IMR-90 (cell line): Measurements from ENCODE around the gene PSMA2. TPM values are rescaled to one million over a fixed set of nuclear protein-coding genes. Genes with fewer than 3 reads are reported as not detected.

Experiments
- ATAC-seq: fragments of 200-7000 bp; cut with Tn5 transposase; 2 replicates; pipeline ENCODE4 v1.9.1; 2020; ENCODE audit warnings: low read depth, mild to moderate bottlenecking, moderate library complexity
- BruUV-seq: library from RNA; stranded (reverse); fragments of 400-500 nt; replicated peaks from 2 replicates; lab custom pipeline; 2021; lab: Mats Ljungman, UMichigan
- CTCF ChIA-PET: fragments of 300-600 bp; formaldehyde crosslinking; extraction: SDS; loops from one replicate; lab custom pipeline; 2021; ENCODE audit warnings: antibody characterized with exemption; lab: Yijun Ruan, JAX
- POLR2A ChIA-PET: fragments of 300-600 bp; sonication (Branson Sonifier 250); formaldehyde crosslinking; loops from one replicate; lab custom pipeline; 2022; ENCODE audit warnings: antibody characterized with exemption; ENCODE audit not compliant: unreplicated experiment; lab: Charles Lee
- DNase-seq: peaks from one replicate; pipeline ENCODE4 v3.0.0; 2013
- H2AFZ ChIP-seq: replicated peaks from 2 replicates; pipeline ENCODE3; 2013; ENCODE audit warnings: low read length, mild to moderate bottlenecking; ENCODE audit not compliant: poor library complexity
- H2AK5ac ChIP-seq: 2 replicates; pipeline ENCODE4 v1.6.1; 2013; ENCODE audit warnings: low read depth, low read length, inconsistent platforms
- H2AK9ac ChIP-seq: replicated peaks from 2 replicates; pipeline ENCODE3; 2013; ENCODE audit warnings: mild to moderate bottlenecking, low read depth, low read length, moderate library complexity; ENCODE audit not compliant: poor library complexity
- H2BK120ac ChIP-seq: 2 replicates; pipeline ENCODE4 v1.6.1; 2013; ENCODE audit warnings: low read depth, low read length, inconsistent platforms
- H2BK15ac ChIP-seq: 3 replicates; pipeline ENCODE4 v1.6.1; 2013; ENCODE audit warnings: low read depth, low read length, inconsistent platforms
- H2BK20ac ChIP-seq: 2 replicates; pipeline ENCODE4 v1.6.1; 2013; ENCODE audit warnings: low read depth, mild to moderate bottlenecking, inconsistent platforms, low read length, moderate library complexity
- H2BK5ac ChIP-seq: 2 replicates; pipeline ENCODE4 v1.6.1; 2013; ENCODE audit warnings: mild to moderate bottlenecking, low read depth, low read length, inconsistent platforms; ENCODE audit not compliant: poor library complexity, severe bottlenecking
- H3K14ac ChIP-seq: replicated peaks from 2 replicates; pipeline ENCODE4 v1.6.1; 2013; ENCODE audit warnings: low read depth, low read length, inconsistent platforms
- H3K18ac ChIP-seq: 2 replicates; pipeline ENCODE4 v1.6.1; 2013; ENCODE audit warnings: low read depth, low read length, control low read depth
- H3K23ac ChIP-seq: 2 replicates; pipeline ENCODE4 v1.6.1; 2013; ENCODE audit warnings: low read depth, low read length, inconsistent platforms
- H3K27ac ChIP-seq: 2 replicates; pipeline ENCODE4 v1.5.1; 2013; ENCODE audit warnings: mild to moderate bottlenecking, control low read depth, low read length; ENCODE audit not compliant: insufficient read depth
- H3K27me3 ChIP-seq: 2 replicates; pipeline ENCODE4 v1.6.1; 2013; ENCODE audit warnings: low read length; ENCODE audit not compliant: control insufficient read depth, insufficient read depth
- H3K36me3 ChIP-seq: 2 replicates; pipeline ENCODE4 v1.6.1; 2013; ENCODE audit warnings: low read length, mixed read lengths; ENCODE audit not compliant: control insufficient read depth, insufficient read depth
- H3K4ac ChIP-seq: 2 replicates; pipeline ENCODE4 v1.6.1; 2013; ENCODE audit warnings: low read depth, low read length, inconsistent platforms
- H3K4me1 ChIP-seq: 2 replicates; pipeline ENCODE4 v1.6.1; 2013; ENCODE audit warnings: low read length, mixed read lengths; ENCODE audit not compliant: control insufficient read depth, insufficient read depth
- H3K4me2 ChIP-seq: 2 replicates; pipeline ENCODE4 v1.6.1; 2013; ENCODE audit warnings: low read depth, mild to moderate bottlenecking, control low read depth, low read length, moderate library complexity
- H3K4me3 ChIP-seq: 2 replicates; pipeline ENCODE4 v1.5.1; 2013; ENCODE audit warnings: low read depth, mild to moderate bottlenecking, control low read depth, low read length, moderate library complexity; ENCODE audit not compliant: insufficient read depth
- H3K56ac ChIP-seq: 2 replicates; pipeline ENCODE4 v1.6.1; 2013; ENCODE audit warnings: low read length, inconsistent platforms; ENCODE audit not compliant: insufficient read depth; ENCODE audit errors: extremely low read depth
- H3K79me1 ChIP-seq, 2 experiments: 2 replicates each; pipeline ENCODE4 v1.6.1; 2013; ENCODE audit warnings: low read length in 2 of 2, inconsistent platforms in 1 of 2, low read depth in 1 of 2
- H3K9ac ChIP-seq: 2 replicates; pipeline ENCODE4 v1.6.1; 2013; ENCODE audit warnings: low read depth, low read length, control low read depth
- H3K9me1 ChIP-seq: 2 replicates; pipeline ENCODE4 v1.6.1; 2013; ENCODE audit warnings: low read length, inconsistent platforms; ENCODE audit not compliant: insufficient read depth
- H3K9me3 ChIP-seq: 2 replicates; pipeline ENCODE4 v1.6.1; 2013; ENCODE audit warnings: low read length; ENCODE audit not compliant: control insufficient read depth, insufficient read depth
- H4K20me1 ChIP-seq: 2 replicates; pipeline ENCODE4 v1.6.1; 2013; ENCODE audit warnings: low read length, inconsistent platforms; ENCODE audit not compliant: insufficient read depth
- H4K5ac ChIP-seq: 2 replicates; pipeline ENCODE4 v1.6.1; 2013; ENCODE audit warnings: mild to moderate bottlenecking, low read depth, low read length, control low read depth
- H4K8ac ChIP-seq, 2 experiments: 2 replicates each; pipeline ENCODE4 v1.6.1; 2013; ENCODE audit warnings: low read depth in 2 of 2, low read length in 2 of 2, control low read depth in 1 of 2, inconsistent platforms in 1 of 2
- H4K91ac ChIP-seq: 2 replicates; pipeline ENCODE4 v1.6.1; 2013; ENCODE audit warnings: low read depth, low read length, inconsistent platforms; ENCODE audit not compliant: insufficient read depth
- RFX5 ChIP-seq: IDR thresholded peaks from 2 replicates; pipeline ENCODE4 v1.8.0; 2012; ENCODE audit warnings: low read depth, mild to moderate bottlenecking, low read length, moderate library complexity
- SMC3 ChIP-seq: fragments of 150-350 bp; IDR thresholded peaks from 2 replicates; pipeline ENCODE4 v1.6.1; 2016; ENCODE audit warnings: low read depth, mild to moderate bottlenecking, antibody characterized with exemption, low read length, moderate library complexity
- WGBS, 2 experiments: methylation state at CpG; one replicate each; pipeline versions ENCODE4 v1.1.5 to v1.1.7; 2013; ENCODE audit warnings: missing lambda C conversion rate in 2 of 2; ENCODE audit not compliant: insufficient read length in 1 of 2; ENCODE audit errors: extremely low coverage in 2 of 2; 5-methylcytosine and 5-hydroxymethylcytosine counted together
- dilution Hi-C: fragments of 300-500 bp; cut with HindIII; formaldehyde crosslinking; loops from one replicate; pipeline ENCODE4 v1.14.3; 2018; ENCODE audit warnings: low sequenced_read_pairs; ENCODE audit not compliant: unreplicated experiment
- in situ Hi-C: fragments of 300-500 bp; cut with MboI; formaldehyde crosslinking; loops from 3 replicates; pipeline ENCODE4 v1.14.3; 2019; ENCODE audit warnings: low sequenced_read_pairs, inconsistent platforms, mixed read lengths
- intact Hi-C: fragments of 100-400 bp; cut with micrococcal nuclease; formaldehyde crosslinking; loops from 2 replicates; pipeline ENCODE4 v1.10.0; 2022
- polyA plus RNA-seq, 3 experiments: library from polyadenylated mRNA; depleted of rRNA; stranded (reverse); fragments of >200 nt; gene quantifications; 2 replicates each; pipeline ENCODE4 v1.2.3, GENCODE V29; 2012; ENCODE audit warnings: low replicate concordance in 1 of 3
- total RNA-seq: library from RNA; depleted of rRNA; stranded (reverse); fragments of >200 nt; gene quantifications from 2 replicates; pipeline ENCODE4 v1.2.3, GENCODE V29; 2012
- TF ChIP-seq, protein P1 (sequence below): conservative IDR thresholded peaks from 2 replicates; pipeline ENCODE4 v1.5.1; 2012; ENCODE audit warnings: mild to moderate bottlenecking, low read depth, low read length, improper control_type of control experiment

The PSMA2 gene
- total and polyA plus RNA-seq, 2 of the 4 experiments (the other 2 are of a cell fraction): 106 to 138 TPM

DNA sequence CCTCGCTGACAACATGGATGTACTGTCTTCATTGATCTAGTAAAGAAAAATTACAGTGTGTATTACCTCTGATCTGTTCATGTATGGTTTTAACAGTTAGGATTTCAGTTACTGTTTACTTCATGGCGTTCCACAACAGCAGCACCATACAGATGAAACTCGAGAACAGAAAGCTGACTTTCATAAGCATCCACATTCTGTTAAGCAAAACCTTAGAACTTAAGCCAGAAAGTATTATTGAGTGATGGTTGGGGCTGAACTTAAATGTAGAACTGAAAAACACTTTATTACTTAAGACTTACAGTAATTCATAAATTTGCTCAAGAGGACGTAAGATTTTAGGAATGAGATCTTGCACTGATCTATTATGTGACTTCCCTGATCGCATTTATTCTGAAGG, 3.9 kb upstream of the PSMA2 start:
- Histone ChIP-seq H3K9me3 (no peaks in the 10 kb centered on the region), H3K36me3 (peaks cover 12% of the 10 kb centered on the region), H4K20me1 (peaks cover 11% of the 10 kb centered on the region; the same call in 1 of the 2 replicates), H3K27me3 (no peaks in the 10 kb centered on the region), H3K9ac (no peak overlapping the region), H4K5ac (no peak overlapping the region), H3K27ac (no peak overlapping the region), H2AK5ac (no peak overlapping the region), H2AFZ (no peak overlapping the region), H3K56ac (no peak overlapping the region), H3K4me2 (no peak overlapping the region), H3K23ac (no peak overlapping the region), H3K4ac (no peak overlapping the region), H2BK20ac (no peak overlapping the region), H3K9me1 (peaks cover 4% of the 10 kb centered on the region; the same call in 1 of the 2 replicates), H4K91ac (no peak overlapping the region), H3K4me3 (no peak overlapping the region), H3K79me1 (peaks cover 17 to 39% of the 10 kb centered on the region in 2 experiments), H2BK120ac (no peak overlapping the region), H4K8ac (no peak overlapping the region), H3K18ac (no peak overlapping the region), H2BK15ac (no peak overlapping the region), H3K4me1 (peaks cover 2% of the 10 kb centered on the region; the same call in 1 of the 2 replicates), H2BK5ac (no peak overlapping the region), H2AK9ac (no peak overlapping the region), H3K14ac (no peak overlapping the region)
- dilution Hi-C loops: loop anchor here (25.0 kb wide), 1 partner anchor 301 kb away; no protein-coding TSS in a partner anchor
- POLR2A ChIA-PET: no interaction called here
- in situ Hi-C loops: loop anchor here (5.0 to 25.0 kb wide), 2 partner anchors 326 to 901 kb away; no protein-coding TSS in a partner anchor
- BruUV-seq: no TSS peak
- ATAC-seq (no peak), DNase-seq (no peak)
- CTCF ChIA-PET: interaction anchor here (0.6 to 1.0 kb wide), 2 partner anchors 10 to 519 kb away, joined by 3 to 4 read pairs; no protein-coding TSS in a partner anchor
- no peak for TF ChIP-seq RFX5
- TF ChIP-seq SMC3: no peak
- TF ChIP-seq, protein P1, sequence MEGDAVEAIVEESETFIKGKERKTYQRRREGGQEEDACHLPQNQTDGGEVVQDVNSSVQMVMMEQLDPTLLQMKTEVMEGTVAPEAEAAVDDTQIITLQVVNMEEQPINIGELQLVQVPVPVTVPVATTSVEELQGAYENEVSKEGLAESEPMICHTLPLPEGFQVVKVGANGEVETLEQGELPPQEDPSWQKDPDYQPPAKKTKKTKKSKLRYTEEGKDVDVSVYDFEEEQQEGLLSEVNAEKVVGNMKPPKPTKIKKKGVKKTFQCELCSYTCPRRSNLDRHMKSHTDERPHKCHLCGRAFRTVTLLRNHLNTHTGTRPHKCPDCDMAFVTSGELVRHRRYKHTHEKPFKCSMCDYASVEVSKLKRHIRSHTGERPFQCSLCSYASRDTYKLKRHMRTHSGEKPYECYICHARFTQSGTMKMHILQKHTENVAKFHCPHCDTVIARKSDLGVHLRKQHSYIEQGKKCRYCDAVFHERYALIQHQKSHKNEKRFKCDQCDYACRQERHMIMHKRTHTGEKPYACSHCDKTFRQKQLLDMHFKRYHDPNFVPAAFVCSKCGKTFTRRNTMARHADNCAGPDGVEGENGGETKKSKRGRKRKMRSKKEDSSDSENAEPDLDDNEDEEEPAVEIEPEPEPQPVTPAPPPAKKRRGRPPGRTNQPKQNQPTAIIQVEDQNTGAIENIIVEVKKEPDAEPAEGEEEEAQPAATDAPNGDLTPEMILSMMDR: no peak
- intact Hi-C loops: loop anchor here (10.0 kb wide), 1 partner anchor 649 kb away; the partner anchor contains the start of gene STK17A
- WGBS, 2 experiments: no CpG with 5 or more reads among the region's 5 CpGs
